Central memory CD8-positive, alpha-beta T cell (primary cell): ENCODE data around the gene CCDC167.
A peak's percentile ranks its signal among the peaks of the same experiment; 100 is the strongest.
"Not testable (repeated sequence)": the region's sequence is repeated elsewhere in the genome, so short reads cannot be mapped to it uniquely, and the experiment has no call there.

ENCODE experiments used
- ATAC-seq: fragments of 150-1000 bp; cut with Tn5 transposase; replicated peaks from 2 replicates; pipeline ENCODE4 v1.10.0; 2022; ENCODE audit warnings: mild to moderate bottlenecking, moderate FRiP score, moderate number of reproducible peaks; ENCODE audit not compliant: poor library complexity, severe bottlenecking; ENCODE audit errors: extremely low read depth
- DNase-seq, 2 donors: peaks; one replicate each; pipeline ENCODE4 v3.0.0; 2021; ENCODE audit warnings: low spot score in 2 of 2
- H3K27ac Mint-ChIP-seq: one replicate; pipeline ENCODE4 v1.8.0; 2022; ENCODE audit warnings: low read depth, mild to moderate bottlenecking, moderate library complexity, mixed read lengths
- H3K27me3 Mint-ChIP-seq: one replicate; pipeline ENCODE4 v1.8.0; 2022; ENCODE audit warnings: mixed read lengths
- H3K36me3 Mint-ChIP-seq: one replicate; pipeline ENCODE4 v1.8.0; 2022; ENCODE audit warnings: mild to moderate bottlenecking, moderate library complexity, mixed read lengths; ENCODE audit not compliant: insufficient read depth
- H3K4me1 Mint-ChIP-seq: one replicate; pipeline ENCODE4 v1.8.0; 2022; ENCODE audit warnings: mixed read lengths
- H3K4me3 Mint-ChIP-seq: one replicate; pipeline ENCODE4 v1.8.0; 2022; ENCODE audit warnings: mild to moderate bottlenecking, moderate library complexity, mixed read lengths
- H3K9me3 Mint-ChIP-seq: one replicate; pipeline ENCODE4 v1.8.0; 2022; ENCODE audit warnings: mixed read lengths

The CCDC167 gene

GRCh38 chr6:37501632-37502491 lies 2.2 kb upstream of the CCDC167 start:
- ATAC-seq = peak; percentile 38

GRCh38 chr6:37500904-37501303 lies 1.2 kb upstream of the CCDC167 start:
- peaks cover 33% of the 10 kb centered on the region for H3K36me3 Mint-ChIP-seq
- DNase-seq, H3K9me3 Mint-ChIP-seq, ATAC-seq, H3K27me3 Mint-ChIP-seq: not testable (repeated sequence)
- peak overlapping the region; percentile 99 for H3K27ac Mint-ChIP-seq
- H3K4me3 Mint-ChIP-seq = peak overlapping the region; percentile 92
- peaks cover 75% of the 10 kb centered on the region for H3K4me1 Mint-ChIP-seq

More at GRCh38 chr6:37501632-37502491, 2.2 kb upstream of the CCDC167 start:
- H3K9me3 Mint-ChIP-seq = no peaks in the 10 kb centered on the region
- H3K4me1 Mint-ChIP-seq = peaks cover 71% of the 10 kb centered on the region
- peak overlapping the region; percentile 99 for H3K27ac Mint-ChIP-seq
- no peaks in the 10 kb centered on the region for H3K27me3 Mint-ChIP-seq
- DNase-seq = peak in 1 of 2 donors; percentile 54
- peaks cover 33% of the 10 kb centered on the region for H3K36me3 Mint-ChIP-seq
- H3K4me3 Mint-ChIP-seq = peak overlapping the region; percentile 75

GRCh38 chr6:37500294-37500608 lies 558 bp upstream of the CCDC167 start:
- peak overlapping the region; percentile 95 for H3K27ac Mint-ChIP-seq
- H3K9me3 Mint-ChIP-seq = no peaks in the 10 kb centered on the region
- peaks cover 75% of the 10 kb centered on the region for H3K4me1 Mint-ChIP-seq
- no peak for DNase-seq
- peaks cover 33% of the 10 kb centered on the region for H3K36me3 Mint-ChIP-seq
- ATAC-seq = no peak
- peak overlapping the region; percentile 92 for H3K4me3 Mint-ChIP-seq
- no peaks in the 10 kb centered on the region for H3K27me3 Mint-ChIP-seq

- peaks cover 56% of the 10 kb centered on the region for H3K4me1 Mint-ChIP-seq
These were observed 2.5 kb downstream of the CCDC167 start for GRCh38 chr6:37496951-37497885.

GRCh38 chr6:37495244-37495934 lies 4.3 kb downstream of the CCDC167 start:
- H3K4me3 Mint-ChIP-seq = no peak overlapping the region
- DNase-seq (no peak), ATAC-seq (no peak)
- no peak overlapping the region for H3K27ac Mint-ChIP-seq
- no peaks in the 10 kb centered on the region for H3K9me3 Mint-ChIP-seq
- H3K27me3 Mint-ChIP-seq = no peaks in the 10 kb centered on the region
- H3K36me3 Mint-ChIP-seq = peaks cover 13% of the 10 kb centered on the region
- peaks cover 67% of the 10 kb centered on the region for H3K4me1 Mint-ChIP-seq

More at GRCh38 chr6:37496951-37497885, 2.5 kb downstream of the CCDC167 start:
- DNase-seq (no peak), ATAC-seq (no peak)
- Mint-ChIP-seq H3K36me3 (peaks cover 19% of the 10 kb centered on the region), H3K27me3 (no peaks in the 10 kb centered on the region), H3K27ac (peak overlapping the region; percentile 10), H3K4me3 (peak overlapping the region; percentile 92), H3K9me3 (no peaks in the 10 kb centered on the region)

- no peak overlapping the region for H3K4me3 Mint-ChIP-seq
- ATAC-seq (no peak), DNase-seq (no peak)
- H3K4me1 Mint-ChIP-seq = peaks cover 67% of the 10 kb centered on the region
- no peaks in the 10 kb centered on the region for H3K27me3 Mint-ChIP-seq
- peak overlapping the region; percentile 78 for H3K27ac Mint-ChIP-seq
- no peaks in the 10 kb centered on the region for H3K9me3 Mint-ChIP-seq
- H3K36me3 Mint-ChIP-seq = peaks cover 8% of the 10 kb centered on the region
These were observed 6.1 kb downstream of the CCDC167 start for GRCh38 chr6:37493661-37493995.

GRCh38 chr6:37492991-37493660 lies 6.6 kb downstream of the CCDC167 start:
- no peaks in the 10 kb centered on the region for H3K27me3 Mint-ChIP-seq
- DNase-seq (no peak), ATAC-seq (no peak)
- H3K4me3 Mint-ChIP-seq = peak overlapping the region; percentile 78
- H3K9me3 Mint-ChIP-seq = no peaks in the 10 kb centered on the region
- peak overlapping the region; percentile 100 for H3K27ac Mint-ChIP-seq
- H3K36me3 Mint-ChIP-seq = peaks cover 10% of the 10 kb centered on the region
- H3K4me1 Mint-ChIP-seq = peaks cover 68% of the 10 kb centered on the region

GRCh38 chr6:37492236-37492972 lies 7.3 kb downstream of the CCDC167 start:
- no peak for ATAC-seq
- Mint-ChIP-seq H3K4me1 (peaks cover 70% of the 10 kb centered on the region), H3K9me3 (no peaks in the 10 kb centered on the region), H3K36me3 (peaks cover 10% of the 10 kb centered on the region), H3K27me3 (no peaks in the 10 kb centered on the region), H3K27ac (peak overlapping the region; percentile 100), H3K4me3 (peak overlapping the region; percentile 78)
- DNase-seq = no peak

GRCh38 chr6:37491830-37492208 lies 7.9 kb downstream of the CCDC167 start:
- peak overlapping the region; percentile 78 for H3K4me3 Mint-ChIP-seq
- ATAC-seq = peak; percentile 14
- H3K27me3 Mint-ChIP-seq = no peaks in the 10 kb centered on the region
- no peaks in the 10 kb centered on the region for H3K9me3 Mint-ChIP-seq
- peak overlapping the region; percentile 100 for H3K27ac Mint-ChIP-seq
- peaks cover 10% of the 10 kb centered on the region for H3K36me3 Mint-ChIP-seq
- no peak for DNase-seq
- H3K4me1 Mint-ChIP-seq = peaks cover 65% of the 10 kb centered on the region

GRCh38 chr6:37491171-37491829 lies 8.4 kb downstream of the CCDC167 start:
- Mint-ChIP-seq H3K4me3 (peak overlapping the region; percentile 78), H3K27ac (peak overlapping the region; percentile 100), H3K4me1 (peaks cover 64% of the 10 kb centered on the region), H3K36me3 (peaks cover 10% of the 10 kb centered on the region), H3K9me3 (no peaks in the 10 kb centered on the region), H3K27me3 (no peaks in the 10 kb centered on the region)
- ATAC-seq (peak; percentile 50), DNase-seq (no peak)

GRCh38 chr6:37490536-37491170 lies 9.0 kb downstream of the CCDC167 start:
- H3K27me3 Mint-ChIP-seq = no peaks in the 10 kb centered on the region
- H3K27ac Mint-ChIP-seq = peak overlapping the region; percentile 100
- H3K36me3 Mint-ChIP-seq = peaks cover 10% of the 10 kb centered on the region
- ATAC-seq (no peak), DNase-seq (no peak)
- peaks cover 68% of the 10 kb centered on the region for H3K4me1 Mint-ChIP-seq
- peak overlapping the region; percentile 78 for H3K4me3 Mint-ChIP-seq
- H3K9me3 Mint-ChIP-seq = no peaks in the 10 kb centered on the region
